Endothelial cell (in vitro differentiated cells): Measurements from ENCODE around the gene IDI1. TPM values are rescaled to one million over a fixed set of nuclear protein-coding genes. Genes with fewer than 3 reads are reported as not detected.
"Not testable (repeated sequence)": the region's sequence is repeated elsewhere in the genome, so short reads cannot be mapped to it uniquely, and the experiment has no call there.

Experiments used
- DNase-seq: peaks from one replicate; pipeline ENCODE4 v3.0.0; 2021; ENCODE audit warnings: low spot score
- H3K27ac Mint-ChIP-seq: one replicate; pipeline ENCODE4 v1.8.0; 2021; ENCODE audit warnings: mixed read lengths, inconsistent platforms; ENCODE audit not compliant: unreplicated experiment
- H3K27me3 Mint-ChIP-seq: one replicate; pipeline ENCODE4 v1.8.0; 2021; ENCODE audit warnings: mild to moderate bottlenecking, moderate library complexity, mixed read lengths, inconsistent platforms; ENCODE audit not compliant: unreplicated experiment
- H3K36me3 Mint-ChIP-seq: one replicate; pipeline ENCODE4 v1.8.0; 2021; ENCODE audit warnings: mild to moderate bottlenecking, low read depth, mixed read lengths, inconsistent platforms; ENCODE audit not compliant: unreplicated experiment
- H3K4me1 Mint-ChIP-seq: one replicate; pipeline ENCODE4 v1.8.0; 2021; ENCODE audit warnings: mild to moderate bottlenecking, mixed read lengths, inconsistent platforms; ENCODE audit not compliant: unreplicated experiment
- H3K4me3 Mint-ChIP-seq: one replicate; pipeline ENCODE4 v1.8.0; 2021; ENCODE audit warnings: mild to moderate bottlenecking, mixed read lengths, inconsistent platforms; ENCODE audit not compliant: unreplicated experiment
- H3K9me3 Mint-ChIP-seq: one replicate; pipeline ENCODE4 v1.8.0; 2021; ENCODE audit warnings: mixed read lengths, inconsistent platforms; ENCODE audit not compliant: unreplicated experiment
- total RNA-seq: library from RNA; stranded (reverse); fragmentation: NEBNext Ultra II Directional; extraction: Animal tissue kit (Norgen Biotek cat#: 25700); gene quantifications from one replicate; pipeline ENCODE4 v1.2.1, GENCODE V29; 2021; ENCODE audit not compliant: unreplicated experiment
- TF ChIP-seq, protein P1 (sequence below): fragments of 200-600 bp; sonication (generic); IDR thresholded peaks from one replicate; pipeline ENCODE4 v1.5.0; 2021; ENCODE audit warnings: antibody characterized with exemption; ENCODE audit not compliant: unreplicated experiment

IDI1 gene
- total RNA-seq, 1 donor from 2014 or later, result 52.7 TPM

- H3K4me3 Mint-ChIP-seq, result peak overlapping the region; percentile 68
- H3K36me3 Mint-ChIP-seq, result peaks cover 4% of the 10 kb centered on the region
- peaks cover 2% of the 10 kb centered on the region for H3K27me3 Mint-ChIP-seq
- H3K27ac Mint-ChIP-seq, result peak overlapping the region; percentile 85
- peaks cover 35% of the 10 kb centered on the region for H3K4me1 Mint-ChIP-seq
- no peak for DNase-seq
- TF ChIP-seq, protein P1, sequence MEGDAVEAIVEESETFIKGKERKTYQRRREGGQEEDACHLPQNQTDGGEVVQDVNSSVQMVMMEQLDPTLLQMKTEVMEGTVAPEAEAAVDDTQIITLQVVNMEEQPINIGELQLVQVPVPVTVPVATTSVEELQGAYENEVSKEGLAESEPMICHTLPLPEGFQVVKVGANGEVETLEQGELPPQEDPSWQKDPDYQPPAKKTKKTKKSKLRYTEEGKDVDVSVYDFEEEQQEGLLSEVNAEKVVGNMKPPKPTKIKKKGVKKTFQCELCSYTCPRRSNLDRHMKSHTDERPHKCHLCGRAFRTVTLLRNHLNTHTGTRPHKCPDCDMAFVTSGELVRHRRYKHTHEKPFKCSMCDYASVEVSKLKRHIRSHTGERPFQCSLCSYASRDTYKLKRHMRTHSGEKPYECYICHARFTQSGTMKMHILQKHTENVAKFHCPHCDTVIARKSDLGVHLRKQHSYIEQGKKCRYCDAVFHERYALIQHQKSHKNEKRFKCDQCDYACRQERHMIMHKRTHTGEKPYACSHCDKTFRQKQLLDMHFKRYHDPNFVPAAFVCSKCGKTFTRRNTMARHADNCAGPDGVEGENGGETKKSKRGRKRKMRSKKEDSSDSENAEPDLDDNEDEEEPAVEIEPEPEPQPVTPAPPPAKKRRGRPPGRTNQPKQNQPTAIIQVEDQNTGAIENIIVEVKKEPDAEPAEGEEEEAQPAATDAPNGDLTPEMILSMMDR, result no peak
- H3K9me3 Mint-ChIP-seq, result no peaks in the 10 kb centered on the region
Measured at GRCh38 chr10:1044146-1044545, 4.8 kb downstream of the IDI1 start.

- TF ChIP-seq, protein P1, result no peak
- Mint-ChIP-seq H3K27ac (peak overlapping the region; percentile 85), H3K36me3 (peaks cover 4% of the 10 kb centered on the region), H3K4me3 (peak overlapping the region; percentile 68), H3K27me3 (peaks cover 2% of the 10 kb centered on the region), H3K4me1 (peaks cover 35% of the 10 kb centered on the region), H3K9me3 (no peaks in the 10 kb centered on the region)
- peak; percentile 21 for DNase-seq
Measured at GRCh38 chr10:1043532-1043995, 5.4 kb downstream of the IDI1 start.

DNA sequence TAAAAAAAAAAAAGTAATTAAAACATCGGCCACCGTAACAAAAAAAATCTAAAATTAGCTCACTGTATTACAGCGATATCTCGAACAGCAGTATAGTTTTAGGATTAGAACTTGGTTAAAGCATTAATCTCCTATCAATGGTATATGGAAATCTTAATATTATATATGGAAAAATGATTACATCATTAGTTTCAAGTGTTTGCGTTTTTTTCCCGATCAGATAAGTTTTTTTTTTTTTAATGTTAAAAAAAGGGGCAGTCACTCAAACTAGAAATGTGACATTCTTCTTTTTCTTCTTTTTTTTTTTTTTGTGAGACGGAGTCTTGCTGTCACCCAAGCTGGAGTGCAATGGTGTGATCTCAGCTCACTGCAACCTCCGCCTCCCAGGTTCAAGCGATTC is 7.4 kb downstream of the IDI1 start:
- Mint-ChIP-seq H3K9me3 (no peaks in the 10 kb centered on the region), H3K36me3 (peaks cover 8% of the 10 kb centered on the region), H3K27ac (no peak overlapping the region), H3K27me3 (peaks cover 7% of the 10 kb centered on the region), H3K4me3 (no peak overlapping the region), H3K4me1 (peaks cover 28% of the 10 kb centered on the region)
- no peak for DNase-seq
- TF ChIP-seq, protein P1, result no peak

- no peak overlapping the region for H3K27ac Mint-ChIP-seq
- TF ChIP-seq, protein P1, result no peak
- H3K27me3 Mint-ChIP-seq, result peaks cover 7% of the 10 kb centered on the region
- peaks cover 21% of the 10 kb centered on the region for H3K4me1 Mint-ChIP-seq
- no peak for DNase-seq
- H3K9me3 Mint-ChIP-seq, result no peaks in the 10 kb centered on the region
- no peak overlapping the region for H3K4me3 Mint-ChIP-seq
- H3K36me3 Mint-ChIP-seq, result peaks cover 8% of the 10 kb centered on the region
Measured at GRCh38 chr10:1040133-1040532, 8.8 kb downstream of the IDI1 start.

- not testable (repeated sequence) for H3K36me3 Mint-ChIP-seq, H3K27ac Mint-ChIP-seq, H3K27me3 Mint-ChIP-seq
Measured at GRCh38 chr10:1038769-1039168, 10.2 kb downstream of the IDI1 start.

More at GRCh38 chr10:1038769-1039168, 10.2 kb downstream of the IDI1 start:
- not testable (repeated sequence) for H3K4me1 Mint-ChIP-seq, H3K9me3 Mint-ChIP-seq, H3K4me3 Mint-ChIP-seq, DNase-seq
